Suprapubic skin (tissue), 4 donors: Measurements from ENCODE around the gene NGB. TPM values are rescaled to one million over a fixed set of nuclear protein-coding genes. Genes with fewer than 3 reads are reported as not detected.

ENCODE experiments used
- DNase-seq, 2 donors: peaks; one replicate each; pipeline ENCODE4 v3.0.0-alpha.2; 2019; ENCODE audit warnings: low spot score in 2 of 2
- H3K27ac ChIP-seq: fragments of 200-600 bp; sonication (generic); one replicate; pipeline ENCODE4 v1.5.1; 2019
- H3K27me3 ChIP-seq: fragments of 200-600 bp; sonication (generic); one replicate; pipeline ENCODE4 v1.5.1; 2019
- H3K36me3 ChIP-seq: fragments of 200-600 bp; sonication (generic); one replicate; pipeline ENCODE4 v1.5.1; 2019
- H3K4me1 ChIP-seq: fragments of 200-600 bp; sonication (generic); one replicate; pipeline ENCODE4 v1.5.1; 2019
- H3K4me3 ChIP-seq: fragments of 200-600 bp; sonication (generic); one replicate; pipeline ENCODE4 v1.5.1; 2019; ENCODE audit warnings: mild to moderate bottlenecking
- H3K9me3 ChIP-seq: fragments of 200-600 bp; sonication (generic); one replicate; pipeline ENCODE4 v1.5.1; 2019
- CTCF ChIP-seq, 2 donors: fragments of 200-600 bp in 1 of 2; fragments of 450-650 bp in 1 of 2; sonication (generic) in 1 of 2; IDR thresholded peaks; one replicate each; pipeline ENCODE4 v1.5.1; 2016 to 2019; ENCODE audit warnings: antibody characterized with exemption in 2 of 2, mild to moderate bottlenecking in 1 of 2, moderate library complexity in 1 of 2
- EP300 ChIP-seq: sonication (generic); formaldehyde crosslinking; IDR thresholded peaks from one replicate; pipeline ENCODE4 v1.6.1; 2017; ENCODE audit warnings: antibody characterized with exemption
- POLR2A ChIP-seq, 2 donors: fragments of 450-650 bp; IDR thresholded peaks; one replicate each; pipeline ENCODE4 v1.6.1; 2017; ENCODE audit warnings: antibody characterized with exemption in 2 of 2, mild to moderate bottlenecking in 2 of 2, moderate library complexity in 2 of 2
- POLR2AphosphoS5 ChIP-seq, 3 donors: sonication (generic); formaldehyde crosslinking; IDR thresholded peaks; one replicate each; pipeline ENCODE4 v1.6.1; 2017; ENCODE audit warnings: antibody characterized with exemption in 3 of 3
- WGBS: methylation state at CpG from one replicate; pipeline ENCODE4 v1.1.5; 2018; 5-methylcytosine and 5-hydroxymethylcytosine counted together
- total RNA-seq, 4 donors: library from RNA; depleted of rRNA; stranded (reverse); fragments of >200 nt; gene quantifications; one replicate each; pipeline ENCODE4 v1.1.0, GENCODE V29; 2016

NGB gene
- total RNA-seq, 4 donors from 2014 or later: not detected

GRCh38 chr14:77259025-77259715, 11.8 kb downstream of the NGB start:
- 66% methylated on average over 9 of the region's 11 CpGs for WGBS
- no peak for TF ChIP-seq POLR2AphosphoS5 (IDR thresholded peaks at IDR 0.05)
- TF ChIP-seq CTCF (IDR thresholded peaks at IDR 0.05): no peak
- no peak for TF ChIP-seq EP300
- no peak for TF ChIP-seq POLR2A (IDR thresholded peaks at IDR 0.05)
- peaks cover 2% of the 10 kb centered on the region for H3K36me3 ChIP-seq
- no peak overlapping the region for H3K4me3 ChIP-seq
- H3K9me3 ChIP-seq: no peaks in the 10 kb centered on the region
- no peaks in the 10 kb centered on the region for H3K4me1 ChIP-seq
- H3K27ac ChIP-seq: no peak overlapping the region
- DNase-seq: no peak
- peaks cover 19% of the 10 kb centered on the region for H3K27me3 ChIP-seq

- Histone ChIP-seq H3K4me1 (no peaks in the 10 kb centered on the region), H3K27ac (no peak overlapping the region), H3K4me3 (no peak overlapping the region), H3K36me3 (peaks cover 2% of the 10 kb centered on the region), H3K27me3 (peaks cover 19% of the 10 kb centered on the region), H3K9me3 (no peaks in the 10 kb centered on the region)
- 89% methylated on average over 4 of the region's 5 CpGs for WGBS
- DNase-seq: no peak
- TF ChIP-seq POLR2AphosphoS5 (IDR thresholded peaks at IDR 0.05) (no peak), POLR2A (IDR thresholded peaks at IDR 0.05) (no peak)
These were observed 12.4 kb downstream of the NGB start for GRCh38 chr14:77258566-77258965.

GRCh38 chr14:77257700-77258099, 13.3 kb downstream of the NGB start:
- Histone ChIP-seq H3K27me3 (peaks cover 19% of the 10 kb centered on the region), H3K36me3 (peaks cover 2% of the 10 kb centered on the region), H3K9me3 (no peaks in the 10 kb centered on the region), H3K4me3 (no peak overlapping the region), H3K4me1 (no peaks in the 10 kb centered on the region), H3K27ac (no peak overlapping the region)
- no peak for TF ChIP-seq CTCF (IDR thresholded peaks at IDR 0.05)
- TF ChIP-seq EP300: no peak
- no peak for TF ChIP-seq POLR2AphosphoS5 (IDR thresholded peaks at IDR 0.05)
- TF ChIP-seq POLR2A (IDR thresholded peaks at IDR 0.05): no peak
- WGBS: 87% methylated on average over 3 of the region's 10 CpGs
- no peak for DNase-seq

GRCh38 chr14:77256694-77257093, 14.3 kb downstream of the NGB start:
- TF ChIP-seq EP300 (no peak), CTCF (IDR thresholded peaks at IDR 0.05) (no peak), POLR2AphosphoS5 (IDR thresholded peaks at IDR 0.05) (no peak), POLR2A (IDR thresholded peaks at IDR 0.05) (no peak)
- Histone ChIP-seq H3K27ac (no peak overlapping the region), H3K36me3 (peaks cover 2% of the 10 kb centered on the region), H3K27me3 (peaks cover 19% of the 10 kb centered on the region), H3K9me3 (no peaks in the 10 kb centered on the region), H3K4me1 (no peaks in the 10 kb centered on the region), H3K4me3 (no peak overlapping the region)
- 86% methylated on average over 7 of the region's 8 CpGs for WGBS
- DNase-seq: no peak

- H3K9me3 ChIP-seq: no peaks in the 10 kb centered on the region
- peaks cover 7% of the 10 kb centered on the region for H3K27me3 ChIP-seq
- DNase-seq: no peak
- WGBS: 66% methylated on average over 20 of the region's 20 CpGs
- no peak for TF ChIP-seq POLR2A (IDR thresholded peaks at IDR 0.05)
- TF ChIP-seq POLR2AphosphoS5 (IDR thresholded peaks at IDR 0.05): no peak
- no peak for TF ChIP-seq EP300
- no peak for TF ChIP-seq CTCF (IDR thresholded peaks at IDR 0.05)
- no peak overlapping the region for H3K27ac ChIP-seq
- H3K36me3 ChIP-seq: peaks cover 2% of the 10 kb centered on the region
- no peak overlapping the region for H3K4me3 ChIP-seq
- no peaks in the 10 kb centered on the region for H3K4me1 ChIP-seq
These were observed 17.4 kb downstream of the NGB start for GRCh38 chr14:77253333-77254190.
